ENCODE results near the gene MATK. TPM values are rescaled to one million over a fixed set of nuclear protein-coding genes. Genes with fewer than 3 reads are reported as not detected.

MATK gene
- total RNA-seq, 1 donor from 2014 or later = not detected

DNA sequence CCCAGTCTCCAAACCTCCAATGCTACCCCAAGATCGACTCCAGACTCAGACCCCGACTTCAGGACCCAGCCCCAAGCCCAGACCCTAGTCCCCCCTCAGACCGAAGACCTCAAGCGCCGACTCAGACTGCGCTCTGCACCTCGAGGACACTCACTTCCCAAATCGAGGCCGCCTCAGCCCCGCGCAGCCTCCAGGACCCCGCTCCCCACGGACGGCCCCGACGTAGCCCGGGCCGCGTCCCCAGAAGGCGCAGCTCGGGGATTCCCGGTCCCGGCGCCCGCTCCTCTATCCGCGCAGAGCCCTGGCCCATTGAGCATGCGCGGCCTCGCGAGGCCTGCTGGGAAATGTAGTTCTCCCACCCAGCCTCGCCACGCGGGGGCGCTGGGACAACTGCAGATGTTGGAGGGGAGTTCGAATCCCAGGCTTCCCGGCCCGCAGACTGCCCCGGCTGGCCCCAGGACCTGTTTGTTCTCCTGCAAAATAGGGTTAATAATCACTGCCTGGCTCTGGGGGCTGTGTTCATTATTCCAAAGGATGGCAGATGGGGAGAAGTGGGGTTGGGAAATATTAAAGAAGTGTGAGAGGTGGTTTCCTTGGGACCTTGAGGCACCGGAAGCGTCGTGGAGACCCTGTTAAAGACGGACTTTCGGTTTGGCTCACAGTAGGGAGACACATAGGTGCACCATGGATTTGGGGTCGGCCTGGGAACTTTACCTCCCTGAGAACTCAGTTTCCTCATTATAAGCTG, 24.6 kb downstream of the MATK start, which contains the start of gene APBA3:
Gene APBA3, minus strand, starts transcription at position 311 of the 748 bp plus-strand sequence. CDS start 1,428 bp downstream, outside the sequence.
- no peaks in the 10 kb centered on the region for H3K27me3 Mint-ChIP-seq (ENCODE audit: low read depth, unreplicated experiment)

DNA sequence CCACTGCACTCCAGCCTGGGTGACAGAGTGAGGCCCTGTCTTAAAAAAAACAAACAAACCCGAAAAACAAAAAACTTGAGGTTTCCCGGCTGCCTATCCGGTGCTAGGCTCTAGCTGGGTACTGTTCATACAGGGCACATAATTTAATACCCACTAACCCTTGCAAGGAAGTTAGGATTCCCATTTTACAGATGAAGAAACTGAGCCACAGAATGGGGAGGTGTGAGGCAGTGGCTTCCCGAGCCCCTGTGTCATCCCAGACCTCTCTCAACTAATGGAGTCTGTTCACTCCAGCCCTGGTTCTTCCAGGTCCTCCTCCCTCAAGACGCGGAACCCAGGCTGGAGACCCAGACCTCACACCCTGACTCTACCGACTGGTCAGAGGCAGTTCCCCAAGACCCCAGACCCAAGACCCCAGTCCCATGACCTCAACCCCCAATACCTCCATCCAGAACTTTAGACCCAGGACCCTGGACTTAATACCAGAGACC, 25.3 kb downstream of the MATK start:
- FAIRE-seq (no peak), DNase-seq (ENCODE audit: low read depth) (no peak)
- peak overlapping the region; percentile 86 for H3K27ac Mint-ChIP-seq (ENCODE audit: unreplicated experiment)
- H2AFZ ChIP-seq (ENCODE audit: low read depth, low read length) = peak overlapping the region; percentile 97
- no peaks in the 10 kb centered on the region for H3K27me3 ChIP-seq (ENCODE audit: insufficient read depth, low read length)
- H3K4me1 Mint-ChIP-seq (ENCODE audit: low read depth, unreplicated experiment) = no peaks in the 10 kb centered on the region
- no peak for TF ChIP-seq EZH2 (IDR thresholded peaks at IDR 0.05; ENCODE audit: insufficient read depth, low read length)
- TF ChIP-seq, protein P1, sequence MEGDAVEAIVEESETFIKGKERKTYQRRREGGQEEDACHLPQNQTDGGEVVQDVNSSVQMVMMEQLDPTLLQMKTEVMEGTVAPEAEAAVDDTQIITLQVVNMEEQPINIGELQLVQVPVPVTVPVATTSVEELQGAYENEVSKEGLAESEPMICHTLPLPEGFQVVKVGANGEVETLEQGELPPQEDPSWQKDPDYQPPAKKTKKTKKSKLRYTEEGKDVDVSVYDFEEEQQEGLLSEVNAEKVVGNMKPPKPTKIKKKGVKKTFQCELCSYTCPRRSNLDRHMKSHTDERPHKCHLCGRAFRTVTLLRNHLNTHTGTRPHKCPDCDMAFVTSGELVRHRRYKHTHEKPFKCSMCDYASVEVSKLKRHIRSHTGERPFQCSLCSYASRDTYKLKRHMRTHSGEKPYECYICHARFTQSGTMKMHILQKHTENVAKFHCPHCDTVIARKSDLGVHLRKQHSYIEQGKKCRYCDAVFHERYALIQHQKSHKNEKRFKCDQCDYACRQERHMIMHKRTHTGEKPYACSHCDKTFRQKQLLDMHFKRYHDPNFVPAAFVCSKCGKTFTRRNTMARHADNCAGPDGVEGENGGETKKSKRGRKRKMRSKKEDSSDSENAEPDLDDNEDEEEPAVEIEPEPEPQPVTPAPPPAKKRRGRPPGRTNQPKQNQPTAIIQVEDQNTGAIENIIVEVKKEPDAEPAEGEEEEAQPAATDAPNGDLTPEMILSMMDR (IDR thresholded peaks at IDR 0.05; ENCODE audit: insufficient read depth, low read depth, low read length) = no peak
- peaks cover 9% of the 10 kb centered on the region for H3K4me1 ChIP-seq (ENCODE audit: insufficient read depth, low read length)
- H3K4me3 ChIP-seq (ENCODE audit: insufficient read depth, low read depth, low read length) = peak overlapping the region; percentile 85
- peaks cover 7% of the 10 kb centered on the region for H4K20me1 ChIP-seq (ENCODE audit: insufficient read depth, low read length)
- H3K27ac ChIP-seq (ENCODE audit: low read depth, low read length) = peak overlapping the region; percentile 72
- H3K4me3 Mint-ChIP-seq (ENCODE audit: unreplicated experiment) = peak overlapping the region; percentile 95
- H3K27me3 Mint-ChIP-seq (ENCODE audit: low read depth, unreplicated experiment) = no peaks in the 10 kb centered on the region
- peak overlapping the region; percentile 94 for H3K9ac ChIP-seq (ENCODE audit: low read length)
- no peaks in the 10 kb centered on the region for H3K9me3 Mint-ChIP-seq (ENCODE audit: unreplicated experiment)
- peaks cover 30% of the 10 kb centered on the region for H3K79me2 ChIP-seq (ENCODE audit: insufficient read depth, low read length)
- no peaks in the 10 kb centered on the region for H3K9me3 ChIP-seq (ENCODE audit: insufficient read depth, low read depth, low read length)
- H3K4me2 ChIP-seq (ENCODE audit: low read length) = peak overlapping the region; percentile 98
- H3K36me3 Mint-ChIP-seq (ENCODE audit: low read depth, unreplicated experiment) = no peaks in the 10 kb centered on the region
- H3K36me3 ChIP-seq (ENCODE audit: insufficient read depth, low read length) = no peaks in the 10 kb centered on the region

More for the DNA sequence above, 24.6 kb downstream of the MATK start, which contains the start of gene APBA3:
- peaks cover 7% of the 10 kb centered on the region for H4K20me1 ChIP-seq (ENCODE audit: insufficient read depth, low read length)
- no peaks in the 10 kb centered on the region for H3K9me3 ChIP-seq (ENCODE audit: insufficient read depth, low read depth, low read length)
- peak within 1 kb of the TSS; percentile 97 for H2AFZ ChIP-seq (ENCODE audit: low read depth, low read length)
- no peaks in the 10 kb centered on the region for H3K36me3 ChIP-seq (ENCODE audit: insufficient read depth, low read length)
- no peak for FAIRE-seq
- peak within 1 kb of the TSS; percentile 95 for H3K9ac ChIP-seq (ENCODE audit: low read length)
- Mint-ChIP-seq H3K4me3 (ENCODE audit: unreplicated experiment) (peak within 1 kb of the TSS; percentile 95), H3K36me3 (ENCODE audit: low read depth, unreplicated experiment) (no peaks in the 10 kb centered on the region), H3K9me3 (ENCODE audit: unreplicated experiment) (no peaks in the 10 kb centered on the region), H3K27ac (ENCODE audit: unreplicated experiment) (peak within 1 kb of the TSS; percentile 97), H3K4me1 (ENCODE audit: low read depth, unreplicated experiment) (no peaks in the 10 kb centered on the region)
- TF ChIP-seq EZH2 (IDR thresholded peaks at IDR 0.05; ENCODE audit: insufficient read depth, low read length) = no peak
- TF ChIP-seq, protein P1 (IDR thresholded peaks at IDR 0.05; ENCODE audit: insufficient read depth, low read depth, low read length) = peak; percentile 48
- H3K79me2 ChIP-seq (ENCODE audit: insufficient read depth, low read length) = peaks cover 30% of the 10 kb centered on the region
- H3K27ac ChIP-seq (ENCODE audit: low read depth, low read length) = peak within 1 kb of the TSS; percentile 99
- H3K27me3 ChIP-seq (ENCODE audit: insufficient read depth, low read length) = no peaks in the 10 kb centered on the region
- DNase-seq (ENCODE audit: low read depth) = peak; percentile 51
- H3K4me1 ChIP-seq (ENCODE audit: insufficient read depth, low read length) = peaks cover 9% of the 10 kb centered on the region
- peak within 1 kb of the TSS; percentile 98 for H3K4me2 ChIP-seq (ENCODE audit: low read length)
- peak within 1 kb of the TSS; percentile 85 for H3K4me3 ChIP-seq (ENCODE audit: insufficient read depth, low read depth, low read length)
